Inferior parietal cortex (tissue), 1 donor: Measurements from ENCODE around the gene MSANTD2.

Experiments
- DNase-seq: peaks from one replicate; pipeline ENCODE4 v3.0.0-alpha.2; 2016; ENCODE audit errors: extremely low spot score

The MSANTD2 gene

GRCh38 chr11:124754309-124754708 is 45.9 kb downstream of the MSANTD2 start:
- DNase-seq = no peak

- no peak for DNase-seq
Measured at GRCh38 chr11:124753624-124754023, 46.6 kb downstream of the MSANTD2 start.

DNA sequence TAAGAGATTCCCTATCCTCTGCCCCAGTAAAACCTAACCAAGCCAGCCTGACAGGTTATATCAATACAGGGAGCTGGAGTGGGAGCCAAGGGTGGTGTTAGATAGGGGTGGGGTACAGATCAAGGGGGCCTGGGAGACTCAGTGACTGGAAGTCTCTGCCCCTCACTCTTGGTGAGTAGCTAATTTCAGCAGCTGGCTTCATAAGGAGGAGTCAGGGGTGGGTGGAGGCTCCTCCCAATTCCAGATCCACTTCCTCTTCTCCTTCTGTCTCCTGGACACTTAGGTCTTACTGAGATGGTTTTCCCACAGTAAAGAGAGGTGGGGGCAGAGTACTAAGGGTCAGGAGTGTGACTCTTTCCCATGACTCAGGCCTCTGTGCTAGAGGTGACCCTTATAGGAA is 47.0 kb downstream of the MSANTD2 start:
- no peak for DNase-seq

GRCh38 chr11:124752471-124753102 is 47.6 kb downstream of the MSANTD2 start:
- DNase-seq = no peak

- DNase-seq = no peak
Measured at GRCh38 chr11:124751741-124752470, 48.3 kb downstream of the MSANTD2 start, which contains the start of gene VSIG2. Gene VSIG2, minus strand, starts transcription at chr11:124752255. Its CDS starts 118 bp downstream, at chr11:124752137.

- no peak for DNase-seq
Measured at GRCh38 chr11:124751391-124751740, 48.8 kb downstream of the MSANTD2 start.

GRCh38 chr11:124749912-124750311 is 50.3 kb downstream of the MSANTD2 start:
- DNase-seq = no peak

DNA sequence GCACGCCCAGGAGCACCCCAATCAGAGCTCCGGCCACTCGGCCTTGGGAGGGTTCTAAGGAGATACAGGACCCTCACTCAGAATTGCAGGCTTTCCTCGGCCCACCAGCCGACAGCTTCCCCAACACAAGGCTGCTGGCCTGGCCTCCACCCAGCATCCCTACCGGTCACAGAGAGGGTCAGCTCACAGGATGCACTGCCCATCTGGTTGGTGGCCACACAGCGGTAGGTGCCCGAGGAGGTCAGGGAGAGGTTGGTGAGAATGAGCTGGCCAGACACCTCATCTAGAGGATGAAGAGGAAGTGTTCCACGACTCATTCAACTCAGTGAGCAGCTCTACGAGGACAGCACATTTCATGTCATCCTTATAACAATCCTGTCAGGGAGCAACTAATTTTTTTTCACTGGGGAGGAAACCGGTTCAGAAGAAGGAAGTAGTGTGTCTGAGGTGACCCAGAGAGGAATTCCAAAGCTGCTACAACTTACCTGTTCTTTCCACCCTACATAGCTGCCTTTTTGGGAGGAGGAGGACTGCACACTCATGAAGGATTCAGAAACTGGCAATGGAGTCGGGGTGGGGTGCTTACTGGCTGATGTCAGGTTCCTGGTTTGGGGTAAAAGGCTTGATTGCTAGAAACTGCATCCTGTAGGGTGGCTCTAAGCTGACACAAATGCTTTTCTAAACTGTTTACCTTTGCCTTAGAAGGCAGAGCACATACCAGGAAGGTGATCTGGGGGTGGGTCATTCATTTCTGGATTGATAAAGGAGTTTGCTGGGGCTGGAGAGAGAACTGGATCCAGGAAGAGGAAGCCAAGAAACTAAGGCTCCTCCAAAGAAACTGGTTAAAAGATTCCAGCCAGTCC is 51.5 kb downstream of the MSANTD2 start:
- no peak for DNase-seq

GRCh38 chr11:124748100-124748418 is 52.1 kb downstream of the MSANTD2 start:
- no peak for DNase-seq

DNA sequence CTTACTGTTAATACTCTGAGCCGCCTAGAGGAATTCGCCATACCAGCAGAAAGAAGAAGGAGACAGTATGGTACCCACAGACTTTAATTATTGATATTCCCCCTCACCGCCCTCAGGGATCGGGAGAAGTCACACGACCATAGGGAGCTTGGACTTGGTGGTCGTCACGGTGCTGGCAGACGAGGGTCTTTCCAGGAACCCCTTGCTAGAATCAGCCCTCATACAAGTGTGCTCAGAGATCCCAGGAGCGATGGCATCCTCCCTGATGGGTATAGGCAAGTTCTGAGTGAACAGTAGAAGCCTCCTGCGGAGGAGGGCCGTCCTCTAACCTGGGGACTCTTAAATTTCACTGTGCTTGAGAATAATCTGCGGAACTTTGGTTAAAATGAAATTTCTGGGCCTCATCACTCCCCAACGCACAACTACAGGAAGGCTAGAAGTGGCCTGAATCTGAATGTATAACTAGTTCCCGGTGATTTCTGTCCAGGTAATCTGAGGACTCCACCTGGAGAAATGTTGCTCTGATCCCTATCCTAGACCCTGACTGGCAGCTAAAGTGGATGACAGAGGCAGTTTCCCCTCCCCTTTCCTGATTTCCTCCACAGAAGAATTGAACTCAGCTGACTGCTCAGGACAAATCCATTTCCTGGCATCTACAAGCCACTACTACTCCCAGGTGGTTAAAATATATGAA is 52.7 kb downstream of the MSANTD2 start:
- no peak for DNase-seq

- no peak for DNase-seq
Measured at GRCh38 chr11:124746621-124747243, 53.5 kb downstream of the MSANTD2 start.

- DNase-seq = no peak
Measured at GRCh38 chr11:124745835-124746620, 54.2 kb downstream of the MSANTD2 start.

GRCh38 chr11:124745270-124745834 is 54.9 kb downstream of the MSANTD2 start:
- no peak for DNase-seq

- no peak for DNase-seq
Measured at GRCh38 chr11:124743050-124743449, 57.2 kb downstream of the MSANTD2 start.

DNA sequence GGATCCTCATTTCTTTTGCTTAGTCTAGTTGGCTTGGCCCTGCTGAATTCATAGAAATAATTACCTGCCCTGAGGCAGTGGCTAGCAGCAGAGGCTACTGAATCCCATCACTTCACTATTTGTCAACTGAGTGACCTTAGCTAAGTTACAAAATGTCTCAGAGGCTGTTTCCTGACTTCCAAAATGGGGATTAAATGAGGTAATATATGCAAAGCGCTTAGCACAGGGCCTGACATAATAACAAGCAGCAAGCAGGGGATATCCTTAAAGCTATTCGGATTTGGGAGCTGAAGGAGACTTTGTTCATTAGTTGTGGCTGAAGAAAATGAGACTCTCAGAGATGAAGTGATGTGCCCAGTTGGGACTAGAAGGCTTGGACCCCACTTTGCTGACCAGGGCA is 57.7 kb downstream of the MSANTD2 start:
- DNase-seq = no peak

GRCh38 chr11:124740277-124740882 is 59.8 kb downstream of the MSANTD2 start:
- no peak for DNase-seq

DNA sequence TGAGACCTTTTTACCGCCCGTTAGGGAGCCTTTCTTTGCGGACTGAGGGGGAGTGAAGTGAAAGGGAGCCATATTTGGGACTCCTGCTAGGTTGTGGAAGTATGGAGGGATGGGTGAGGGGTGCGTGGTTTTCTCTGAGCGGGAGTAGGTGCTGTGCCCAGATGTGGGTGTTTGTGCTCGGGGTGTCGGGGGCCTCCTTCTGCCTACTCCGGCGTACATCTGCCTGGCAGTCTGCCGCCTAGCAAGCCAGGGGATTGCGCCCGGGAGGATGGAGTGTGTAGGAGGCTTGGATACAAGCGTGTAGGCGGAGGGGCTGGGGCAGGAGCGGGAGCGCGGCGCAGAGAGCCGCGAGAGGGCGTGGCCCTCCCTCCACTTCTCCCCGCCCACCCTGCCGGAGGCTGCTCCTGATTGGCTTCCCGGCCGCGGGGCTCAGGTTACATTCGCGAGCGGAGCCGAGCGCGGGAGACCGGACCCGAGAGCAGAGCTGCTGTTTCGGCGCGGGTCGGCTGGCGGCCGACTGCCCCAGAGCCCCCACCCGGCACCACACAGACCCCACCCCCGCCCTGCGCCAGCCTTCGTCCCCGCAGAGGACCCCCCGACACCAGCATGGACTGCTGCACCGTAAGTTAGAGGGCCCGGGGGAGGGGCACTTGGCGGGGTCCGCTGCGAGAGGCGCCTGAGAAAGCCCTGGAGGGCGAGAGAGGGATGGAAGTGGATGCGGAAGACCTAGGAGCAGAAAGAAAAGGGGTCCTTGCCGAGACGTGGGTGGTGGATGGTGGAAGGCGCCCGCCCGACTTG is 60.5 kb downstream of the MSANTD2 start, which contains the start of gene NRGN:
Gene NRGN, plus strand, starts transcription at position 464 of the 798 bp plus-strand sequence. Its CDS starts 143 bp downstream, at position 607.
- DNase-seq = peak; percentile 76

DNA sequence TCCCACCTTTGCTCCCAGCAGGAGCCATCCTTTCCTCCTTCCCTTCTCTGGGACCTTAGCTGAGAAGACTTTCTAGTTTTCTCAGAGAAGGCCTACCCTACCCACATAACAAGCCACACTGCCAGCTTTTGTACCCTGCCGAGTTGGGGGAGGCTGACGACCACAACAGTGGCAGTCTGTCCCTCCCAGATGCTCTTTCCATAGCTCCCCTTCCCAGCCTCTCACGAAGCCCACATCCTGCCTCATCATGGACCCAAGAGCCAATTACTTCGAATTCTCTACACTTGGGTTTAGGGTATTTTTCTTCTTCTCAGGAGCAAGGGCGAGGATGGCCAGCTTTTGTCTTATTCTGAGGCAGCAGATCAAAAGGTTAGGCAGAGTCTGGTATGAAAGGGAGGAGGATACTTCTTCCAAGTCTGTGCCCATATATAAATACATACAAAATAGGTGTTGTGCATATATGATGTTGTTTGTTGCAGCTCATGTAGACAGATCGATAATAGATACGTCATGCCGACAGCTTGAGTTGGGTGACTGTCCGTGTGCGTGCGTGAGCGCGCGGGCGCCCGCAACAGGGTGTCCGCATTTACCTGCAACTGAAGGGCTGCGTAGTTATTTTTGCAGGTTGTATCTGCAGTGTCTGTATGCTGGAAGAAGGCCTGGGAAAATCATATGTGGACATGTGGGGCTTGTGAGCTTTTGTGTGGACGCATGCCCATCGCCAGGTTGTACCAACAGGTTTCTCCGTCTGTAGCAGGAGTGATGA is 61.3 kb downstream of the MSANTD2 start:
- no peak for DNase-seq
